MM.1S (cell line): ENCODE data around the gene ZSCAN12.

ENCODE experiments used
- DNase-seq: peaks from one replicate; pipeline ENCODE4 v3.0.0-alpha.2; 2015
- H2AFZ ChIP-seq: fragments of 300-600 bp; sonication (generic); 2 replicates; pipeline ENCODE4 v1.6.0; 2016; ENCODE audit warnings: antibody characterized with exemption, low read length
- H3F3A ChIP-seq: fragments of 300-600 bp; sonication (generic); 2 replicates; pipeline ENCODE4 v1.6.1; 2016; ENCODE audit warnings: mild to moderate bottlenecking, antibody characterized with exemption, low read length, moderate library complexity, mixed read lengths; ENCODE audit not compliant: insufficient read depth
- H3K27ac ChIP-seq: fragments of 300-600 bp; sonication (generic); 2 replicates; pipeline ENCODE4 v1.5.1; 2016; ENCODE audit warnings: mild to moderate bottlenecking, low read length
- H3K27me3 ChIP-seq: fragments of 300-600 bp; sonication (generic); replicated peaks from 2 replicates; pipeline ENCODE4 v1.6.0; 2016; ENCODE audit warnings: low read length; ENCODE audit not compliant: insufficient read depth
- H3K36me3 ChIP-seq: fragments of 300-600 bp; sonication (generic); replicated peaks from 2 replicates; pipeline ENCODE4 v1.6.1; 2016; ENCODE audit warnings: mild to moderate bottlenecking, low read length, mixed read lengths; ENCODE audit not compliant: insufficient read depth
- H3K4me1 ChIP-seq: fragments of 300-600 bp; sonication (generic); 2 replicates; pipeline ENCODE4 v1.6.1; 2016; ENCODE audit warnings: low read length, mixed read lengths
- H3K4me2 ChIP-seq: fragments of 300-600 bp; sonication (generic); 2 replicates; pipeline ENCODE4 v1.6.0; 2016; ENCODE audit warnings: low read depth, low read length
- H3K4me3 ChIP-seq: fragments of 300-600 bp; sonication (generic); 2 replicates; pipeline ENCODE4 v1.5.1; 2016; ENCODE audit warnings: low read length, mixed read lengths
- H3K79me2 ChIP-seq: fragments of 300-600 bp; sonication (generic); 2 replicates; pipeline ENCODE4 v1.6.1; 2016; ENCODE audit warnings: mixed run types, low read length, mixed read lengths
- H3K9ac ChIP-seq: fragments of 300-600 bp; sonication (generic); 2 replicates; pipeline ENCODE4 v1.6.1; 2016; ENCODE audit warnings: low read length, mixed read lengths
- H3K9me2 ChIP-seq: fragments of 300-600 bp; sonication (generic); replicated peaks from 2 replicates; pipeline ENCODE4 v1.6.1; 2016; ENCODE audit warnings: mild to moderate bottlenecking, low read length, mixed read lengths; ENCODE audit not compliant: insufficient read depth
- H3K9me3 ChIP-seq: fragments of 300-600 bp; sonication (generic); replicated peaks from 2 replicates; pipeline ENCODE4 v1.6.1; 2016; ENCODE audit warnings: mild to moderate bottlenecking, low read length, mixed read lengths; ENCODE audit not compliant: insufficient read depth
- H4K20me1 ChIP-seq: fragments of 300-600 bp; sonication (generic); 2 replicates; pipeline ENCODE4 v1.6.1; 2016; ENCODE audit warnings: mild to moderate bottlenecking, low read length, moderate library complexity, mixed read lengths; ENCODE audit not compliant: insufficient read depth
- CTCF ChIP-seq: fragments of 300-600 bp; sonication (generic); IDR thresholded peaks from 2 replicates; pipeline ENCODE4 v1.5.1; 2016; ENCODE audit warnings: antibody characterized with exemption, low read length, mixed read lengths
- EZH2 ChIP-seq: fragments of 300-600 bp; sonication (generic); optimal IDR thresholded peaks from 2 replicates; pipeline ENCODE3; 2017; ENCODE audit warnings: low read depth, mild to moderate bottlenecking, antibody characterized with exemption, low read length, mixed read lengths
- EZH2phosphoT487 ChIP-seq: fragments of 300-600 bp; sonication (generic); IDR thresholded peaks from 2 replicates; pipeline ENCODE4 v1.6.1; 2018; ENCODE audit warnings: antibody characterized with exemption, low read length

Gene ZSCAN12

GRCh38 chr6:28337121-28337520, 62.4 kb downstream of the ZSCAN12 start:
- H3K4me3 ChIP-seq: peak overlapping the region; percentile 71; the same call in 1 of the 2 replicates
- no peak overlapping the region for H3K27ac ChIP-seq
- H3K4me1 ChIP-seq: peaks cover 9% of the 10 kb centered on the region
- H3K79me2 ChIP-seq: no peaks in the 10 kb centered on the region
- no peaks in the 10 kb centered on the region for H3K27me3 ChIP-seq
- H3K4me2 ChIP-seq: peak overlapping the region; percentile 84; the same call in 1 of the 2 replicates
- H3K9ac ChIP-seq: no peak overlapping the region
- TF ChIP-seq EZH2phosphoT487 (no peak), EZH2 (no peak)
- no peaks in the 10 kb centered on the region for H4K20me1 ChIP-seq
- no peaks in the 10 kb centered on the region; the same call in none of the 2 replicates for H3F3A ChIP-seq
- H3K9me3 ChIP-seq: no peaks in the 10 kb centered on the region
- no peaks in the 10 kb centered on the region for H3K36me3 ChIP-seq
- H2AFZ ChIP-seq: no peak overlapping the region
- H3K9me2 ChIP-seq: no peaks in the 10 kb centered on the region
- DNase-seq: no peak

- Histone ChIP-seq H3K9ac (peak overlapping the region; percentile 67), H3K36me3 (no peaks in the 10 kb centered on the region), H3F3A (no peaks in the 10 kb centered on the region; the same call in none of the 2 replicates), H2AFZ (peak overlapping the region; percentile 77), H3K27me3 (no peaks in the 10 kb centered on the region), H3K4me1 (peaks cover 9% of the 10 kb centered on the region), H4K20me1 (no peaks in the 10 kb centered on the region), H3K79me2 (no peaks in the 10 kb centered on the region), H3K9me3 (no peaks in the 10 kb centered on the region), H3K4me3 (peak overlapping the region; percentile 71), H3K4me2 (peak overlapping the region; percentile 84), H3K9me2 (no peaks in the 10 kb centered on the region), H3K27ac (peak overlapping the region; percentile 69; the same call in 1 of the 2 replicates)
- no peak for TF ChIP-seq EZH2
- no peak for TF ChIP-seq EZH2phosphoT487
- no peak for TF ChIP-seq CTCF
- DNase-seq: peak; percentile 53
Measured at GRCh38 chr6:28336284-28337120, 63.0 kb downstream of the ZSCAN12 start.

- DNase-seq: peak; percentile 83
Measured at GRCh38 chr6:28335564-28336283, 63.8 kb downstream of the ZSCAN12 start, which contains the start of gene ZSCAN31. Gene ZSCAN31 (minus strand): TSS chr6:28336148. CDS start chr6:28329683, 6,465 bp downstream.

More at GRCh38 chr6:28335564-28336283, 63.8 kb downstream of the ZSCAN12 start, which contains the start of gene ZSCAN31:
- Histone ChIP-seq H2AFZ (peak within 1 kb of the TSS; percentile 77), H4K20me1 (no peaks in the 10 kb centered on the region), H3K4me2 (peak within 1 kb of the TSS; percentile 84), H3K4me3 (peak within 1 kb of the TSS; percentile 71), H3K9me3 (no peaks in the 10 kb centered on the region), H3K9ac (peak within 1 kb of the TSS; percentile 67), H3K36me3 (no peaks in the 10 kb centered on the region), H3F3A (no peaks in the 10 kb centered on the region; the same call in none of the 2 replicates), H3K4me1 (peaks cover 9% of the 10 kb centered on the region), H3K79me2 (no peaks in the 10 kb centered on the region), H3K27ac (peak within 1 kb of the TSS; percentile 69), H3K27me3 (no peaks in the 10 kb centered on the region), H3K9me2 (no peaks in the 10 kb centered on the region)
- TF ChIP-seq EZH2 (no peak), CTCF (no peak), EZH2phosphoT487 (no peak)
